A673 (cell line): ENCODE measurements around the gene TPK1. TPM values are rescaled to one million over a fixed set of nuclear protein-coding genes. Genes with fewer than 3 reads are reported as not detected.

ENCODE experiments used
- BruUV-seq: library from RNA; stranded (reverse); fragments of 400-500 nt; replicated peaks from 2 replicates; lab custom pipeline; 2021; lab: Mats Ljungman, UMichigan
- CTCF ChIA-PET: fragments of 300-600 bp; sonication (Branson Sonifier 250); formaldehyde crosslinking; loops from one replicate; lab custom pipeline; 2022; ENCODE audit warnings: antibody characterized with exemption; lab: Charles Lee
- POLR2A ChIA-PET: fragments of 300-600 bp; sonication (Branson Sonifier 250); formaldehyde crosslinking; loops from one replicate; lab custom pipeline; 2022; ENCODE audit warnings: antibody characterized with exemption; ENCODE audit not compliant: low non-redundant PET; lab: Charles Lee
- DNase-seq: peaks from one replicate; pipeline ENCODE4 v3.0.0-alpha.2; 2015; ENCODE audit warnings: low spot score
- H3K27ac ChIP-seq: fragments of 200-600 bp; sonication (generic); 2 replicates; pipeline ENCODE4 v1.5.1; 2016; ENCODE audit warnings: mixed run types, low read depth, mild to moderate bottlenecking, mixed read lengths, antibody characterized with exemption, low read length; ENCODE audit not compliant: poor library complexity, severe bottlenecking
- H3K27me3 ChIP-seq: fragments of 200-600 bp; sonication (generic); replicated peaks from 2 replicates; pipeline ENCODE4 v1.6.1; 2017; ENCODE audit warnings: mixed run types, low read depth, mild to moderate bottlenecking, mixed read lengths, antibody characterized with exemption, low read length; ENCODE audit not compliant: insufficient read depth, poor library complexity
- H3K36me3 ChIP-seq: fragments of 200-600 bp; sonication (generic); 2 replicates; pipeline ENCODE4 v1.6.1; 2016; ENCODE audit warnings: mixed run types, mild to moderate bottlenecking, mixed read lengths, antibody characterized with exemption, low read length; ENCODE audit not compliant: insufficient read depth, poor library complexity, severe bottlenecking
- H3K4me1 ChIP-seq: fragments of 200-600 bp; sonication (generic); 2 replicates; pipeline ENCODE4 v1.6.1; 2017; ENCODE audit warnings: mixed run types, mild to moderate bottlenecking, mixed read lengths, antibody characterized with exemption, low read length; ENCODE audit not compliant: insufficient read depth, poor library complexity, severe bottlenecking
- H3K4me3 ChIP-seq: fragments of 200-600 bp; sonication (generic); 2 replicates; pipeline ENCODE4 v1.5.1; 2016; ENCODE audit warnings: low read depth, mixed run types, mild to moderate bottlenecking, mixed read lengths, low read length; ENCODE audit not compliant: poor library complexity, severe bottlenecking
- H3K9me3 ChIP-seq: fragments of 200-600 bp; sonication (generic); 2 replicates; pipeline ENCODE4 v1.6.1; 2016; ENCODE audit warnings: mixed run types, low read depth, mild to moderate bottlenecking, mixed read lengths, antibody characterized with exemption, low read length; ENCODE audit not compliant: poor library complexity, severe bottlenecking
- EZH2 ChIP-seq: fragments of 200-600 bp; sonication (generic); IDR thresholded peaks from 2 replicates; pipeline ENCODE4 v1.6.1; 2017; ENCODE audit warnings: borderline replicate concordance, low read depth, mild to moderate bottlenecking, mixed read lengths, antibody characterized with exemption, low read length; ENCODE audit not compliant: poor library complexity, severe bottlenecking
- intact Hi-C: fragments of 100-400 bp; cut with micrococcal nuclease; formaldehyde crosslinking; loops from one replicate; pipeline ENCODE4 v1.10.0; 2022; ENCODE audit not compliant: unreplicated experiment
- total RNA-seq: library from RNA; stranded (reverse); gene quantifications from 2 replicates; pipeline ENCODE4 v1.2.3, GENCODE V29; 2021
- TF ChIP-seq, protein P1 (sequence below): fragments of 300-800, 200-600 bp; sonication (generic); conservative IDR thresholded peaks from 2 replicates; pipeline ENCODE4 v1.5.1; 2017; ENCODE audit warnings: low read depth, mild to moderate bottlenecking, antibody characterized with exemption, low read length, moderate library complexity, mixed read lengths

TPK1 gene
- total RNA-seq, 1 experiment from 2014 or later = 3.5 TPM

DNA sequence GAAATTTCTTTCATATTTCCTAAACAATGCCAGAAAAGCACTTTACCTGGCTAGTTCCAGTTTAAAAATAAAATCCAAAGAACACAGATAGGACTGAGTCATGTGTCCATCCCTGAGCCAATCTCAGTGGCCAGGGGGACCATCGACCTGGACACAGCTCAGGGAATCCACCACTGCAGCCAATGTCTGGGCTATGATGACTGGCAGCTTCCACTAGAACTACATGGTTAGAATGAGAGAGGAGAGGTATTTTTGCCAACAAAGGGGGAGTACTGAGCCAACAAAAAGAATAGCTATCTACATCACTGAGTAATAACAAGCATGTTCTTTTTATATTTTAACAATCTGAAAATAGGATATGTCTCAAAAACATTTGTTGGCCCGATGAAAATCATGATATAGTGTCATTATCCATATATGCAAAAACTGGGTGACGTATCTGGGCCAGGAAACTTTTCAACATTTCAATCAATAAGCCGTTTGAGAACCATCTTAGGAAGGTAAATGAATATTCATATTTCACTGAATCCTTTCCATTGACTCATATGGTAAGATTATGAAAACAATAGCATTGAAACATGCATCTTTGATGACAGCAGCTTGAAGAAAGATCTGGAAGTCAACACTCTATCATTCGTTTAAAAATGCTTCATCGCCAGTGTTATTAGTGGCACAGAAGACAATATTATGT lies 104.0 kb downstream of the TPK1 start:
- DNase-seq = no peak
- no TSS peak for BruUV-seq
- no peaks in the 10 kb centered on the region for H3K36me3 ChIP-seq
- no peaks in the 10 kb centered on the region for H3K4me1 ChIP-seq
- intact Hi-C loops = no loop called here
- H3K27ac ChIP-seq = no peak overlapping the region
- no peak overlapping the region for H3K4me3 ChIP-seq
- CTCF ChIA-PET = no interaction called here
- TF ChIP-seq, protein P1, sequence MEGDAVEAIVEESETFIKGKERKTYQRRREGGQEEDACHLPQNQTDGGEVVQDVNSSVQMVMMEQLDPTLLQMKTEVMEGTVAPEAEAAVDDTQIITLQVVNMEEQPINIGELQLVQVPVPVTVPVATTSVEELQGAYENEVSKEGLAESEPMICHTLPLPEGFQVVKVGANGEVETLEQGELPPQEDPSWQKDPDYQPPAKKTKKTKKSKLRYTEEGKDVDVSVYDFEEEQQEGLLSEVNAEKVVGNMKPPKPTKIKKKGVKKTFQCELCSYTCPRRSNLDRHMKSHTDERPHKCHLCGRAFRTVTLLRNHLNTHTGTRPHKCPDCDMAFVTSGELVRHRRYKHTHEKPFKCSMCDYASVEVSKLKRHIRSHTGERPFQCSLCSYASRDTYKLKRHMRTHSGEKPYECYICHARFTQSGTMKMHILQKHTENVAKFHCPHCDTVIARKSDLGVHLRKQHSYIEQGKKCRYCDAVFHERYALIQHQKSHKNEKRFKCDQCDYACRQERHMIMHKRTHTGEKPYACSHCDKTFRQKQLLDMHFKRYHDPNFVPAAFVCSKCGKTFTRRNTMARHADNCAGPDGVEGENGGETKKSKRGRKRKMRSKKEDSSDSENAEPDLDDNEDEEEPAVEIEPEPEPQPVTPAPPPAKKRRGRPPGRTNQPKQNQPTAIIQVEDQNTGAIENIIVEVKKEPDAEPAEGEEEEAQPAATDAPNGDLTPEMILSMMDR = no peak
- no peak for TF ChIP-seq EZH2
- POLR2A ChIA-PET = interaction anchor here (0.5 kb wide), 1 partner anchor 52 kb away, joined by 7 read pairs; no protein-coding TSS in a partner anchor
- no peaks in the 10 kb centered on the region for H3K9me3 ChIP-seq
- H3K27me3 ChIP-seq = peaks cover 4% of the 10 kb centered on the region

DNA sequence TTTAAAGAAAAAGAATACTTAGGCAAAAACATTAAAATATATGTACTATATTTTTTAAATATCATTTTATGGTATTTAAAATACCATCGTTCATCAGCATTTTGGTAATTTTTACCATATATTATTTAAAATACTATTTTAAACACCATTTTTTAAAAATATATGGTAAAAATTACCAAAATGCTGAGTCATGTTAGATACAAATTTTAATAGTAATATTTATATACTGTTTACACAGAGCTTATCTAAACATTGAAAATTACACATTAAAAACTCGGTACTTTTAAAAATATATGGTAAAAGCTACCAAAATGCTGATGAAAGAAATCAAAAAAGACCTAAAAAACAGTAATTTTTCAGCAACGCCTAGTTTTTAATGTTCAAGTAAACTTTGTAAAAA lies 105.6 kb downstream of the TPK1 start:
- CTCF ChIA-PET = no interaction called here

DNA sequence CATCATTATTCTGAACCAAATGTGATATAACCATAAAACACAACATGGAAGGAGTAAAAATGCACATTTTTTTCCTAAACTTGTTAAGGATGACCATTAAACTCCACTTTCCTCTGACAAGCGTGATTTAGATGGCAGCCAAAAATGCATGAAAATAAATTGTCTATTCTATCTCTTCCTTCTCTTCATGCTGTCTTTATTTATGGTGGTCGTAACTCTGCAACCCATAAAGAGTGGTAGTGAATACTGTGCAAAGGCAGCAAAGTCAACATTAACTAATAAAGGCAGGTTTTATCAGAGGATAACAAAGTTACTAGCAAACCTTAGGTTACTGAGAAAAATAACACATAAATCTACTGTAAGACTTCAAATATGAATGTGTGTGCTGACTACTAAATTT lies 106.6 kb downstream of the TPK1 start:
- no TSS peak for BruUV-seq
- no peaks in the 10 kb centered on the region for H3K9me3 ChIP-seq
- TF ChIP-seq EZH2 = no peak
- TF ChIP-seq, protein P1 = no peak
- intact Hi-C loops = no loop called here
- no peak overlapping the region for H3K27ac ChIP-seq
- H3K4me1 ChIP-seq = no peaks in the 10 kb centered on the region
- ChIA-PET CTCF (no interaction called here), POLR2A (no interaction called here)
- no peaks in the 10 kb centered on the region for H3K27me3 ChIP-seq
- H3K4me3 ChIP-seq = no peak overlapping the region
- no peaks in the 10 kb centered on the region for H3K36me3 ChIP-seq
- no peak for DNase-seq

More for the DNA sequence above, 105.6 kb downstream of the TPK1 start:
- Histone ChIP-seq H3K9me3 (no peaks in the 10 kb centered on the region), H3K36me3 (no peaks in the 10 kb centered on the region), H3K4me3 (no peak overlapping the region), H3K27ac (no peak overlapping the region), H3K4me1 (no peaks in the 10 kb centered on the region), H3K27me3 (no peaks in the 10 kb centered on the region)
- POLR2A ChIA-PET = no interaction called here
- intact Hi-C loops = no loop called here
- TF ChIP-seq, protein P1 = no peak
- TF ChIP-seq EZH2 = no peak
- no TSS peak for BruUV-seq
- no peak for DNase-seq
